SK-N-MC (cell line): ENCODE data around the gene PRR16.

Experiments
- EZH2 ChIP-seq: fragments of 200-600 bp; sonication (generic); IDR thresholded peaks from one replicate; pipeline ENCODE4 v1.6.1; 2017; ENCODE audit warnings: antibody characterized with exemption
- FOXP2 ChIP-seq: optimal IDR thresholded peaks from 2 replicates; pipeline ENCODE3; 2011; ENCODE audit warnings: mild to moderate bottlenecking, moderate library complexity; ENCODE audit not compliant: insufficient read depth; ENCODE audit errors: extremely low read length, control extremely low read depth

GRCh38 chr5:120442694-120443093, 21.4 kb upstream of the PRR16 start:
- TF ChIP-seq EZH2 (no peak), FOXP2 (no peak)
